ENCODE data around the gene TFPT. TPM values are rescaled to one million over a fixed set of nuclear protein-coding genes. Genes with fewer than 3 reads are reported as not detected.

Gene TFPT
- total RNA-seq, 1 experiment from 2014 or later: 45.4 TPM

DNA sequence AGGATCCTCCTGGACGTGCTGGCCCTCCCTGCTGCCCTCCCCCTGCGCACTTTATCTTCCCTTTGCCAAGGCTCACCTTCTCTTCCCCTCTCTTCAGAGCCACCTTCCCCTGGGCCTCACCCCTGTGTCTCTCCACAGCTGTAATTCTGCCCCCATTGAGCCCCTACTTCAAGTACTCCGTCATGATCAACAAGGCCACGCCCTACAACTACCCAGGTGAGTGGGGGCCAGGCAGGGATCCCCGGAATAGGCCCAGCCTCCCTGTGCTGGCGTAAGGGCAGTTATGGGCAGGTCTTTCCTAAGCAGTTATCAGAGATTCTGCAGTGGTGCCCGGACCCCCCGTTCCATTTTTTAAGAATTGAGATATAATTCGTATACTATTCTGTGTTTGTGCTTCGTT is 9.7 kb downstream of the TFPT start:
- POLR2A ChIA-PET: no interaction called here
- no peak overlapping the region for H3K4me3 ChIP-seq (ENCODE audit: low read depth in 2 of 2, low read length in 2 of 2)
- no peaks in the 10 kb centered on the region; the same call in 1 of the 2 replicates for H3K36me3 ChIP-seq (ENCODE audit: control insufficient read depth, insufficient read depth, low read length)
- CTCF ChIA-PET: no interaction called here
- H3K4me1 ChIP-seq (ENCODE audit: control insufficient read depth, insufficient read depth, low read length): 0 out of 2 replicates have a peak, but pooled peaks cover 13% of the 10 kb centered on the region
- BruUV-seq (replicated peaks): no TSS peak
- in situ Hi-C loops (cut with HindIII; ENCODE audit: low pct_unique_long_range_greater_than_20kb, low sequenced_read_pairs): no loop called here
- DNase-seq (ENCODE audit: low read depth, low spot score) (no peak), ATAC-seq (no peak)
- TF ChIP-seq POLR2AphosphoS5 (IDR thresholded peaks at IDR 0.05; ENCODE audit: low read depth, low read length) (no peak), TCF7L2 (IDR thresholded peaks at IDR 0.05; ENCODE audit: low read depth, low read length) (no peak), SIN3A (IDR thresholded peaks at IDR 0.05; ENCODE audit: borderline replicate concordance, insufficient read depth, low read depth, low read length) (no peak)
- TF ChIP-seq, protein P1, sequence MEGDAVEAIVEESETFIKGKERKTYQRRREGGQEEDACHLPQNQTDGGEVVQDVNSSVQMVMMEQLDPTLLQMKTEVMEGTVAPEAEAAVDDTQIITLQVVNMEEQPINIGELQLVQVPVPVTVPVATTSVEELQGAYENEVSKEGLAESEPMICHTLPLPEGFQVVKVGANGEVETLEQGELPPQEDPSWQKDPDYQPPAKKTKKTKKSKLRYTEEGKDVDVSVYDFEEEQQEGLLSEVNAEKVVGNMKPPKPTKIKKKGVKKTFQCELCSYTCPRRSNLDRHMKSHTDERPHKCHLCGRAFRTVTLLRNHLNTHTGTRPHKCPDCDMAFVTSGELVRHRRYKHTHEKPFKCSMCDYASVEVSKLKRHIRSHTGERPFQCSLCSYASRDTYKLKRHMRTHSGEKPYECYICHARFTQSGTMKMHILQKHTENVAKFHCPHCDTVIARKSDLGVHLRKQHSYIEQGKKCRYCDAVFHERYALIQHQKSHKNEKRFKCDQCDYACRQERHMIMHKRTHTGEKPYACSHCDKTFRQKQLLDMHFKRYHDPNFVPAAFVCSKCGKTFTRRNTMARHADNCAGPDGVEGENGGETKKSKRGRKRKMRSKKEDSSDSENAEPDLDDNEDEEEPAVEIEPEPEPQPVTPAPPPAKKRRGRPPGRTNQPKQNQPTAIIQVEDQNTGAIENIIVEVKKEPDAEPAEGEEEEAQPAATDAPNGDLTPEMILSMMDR (IDR thresholded peaks at IDR 0.05): no peak
- TF ChIP-seq, protein P2, sequence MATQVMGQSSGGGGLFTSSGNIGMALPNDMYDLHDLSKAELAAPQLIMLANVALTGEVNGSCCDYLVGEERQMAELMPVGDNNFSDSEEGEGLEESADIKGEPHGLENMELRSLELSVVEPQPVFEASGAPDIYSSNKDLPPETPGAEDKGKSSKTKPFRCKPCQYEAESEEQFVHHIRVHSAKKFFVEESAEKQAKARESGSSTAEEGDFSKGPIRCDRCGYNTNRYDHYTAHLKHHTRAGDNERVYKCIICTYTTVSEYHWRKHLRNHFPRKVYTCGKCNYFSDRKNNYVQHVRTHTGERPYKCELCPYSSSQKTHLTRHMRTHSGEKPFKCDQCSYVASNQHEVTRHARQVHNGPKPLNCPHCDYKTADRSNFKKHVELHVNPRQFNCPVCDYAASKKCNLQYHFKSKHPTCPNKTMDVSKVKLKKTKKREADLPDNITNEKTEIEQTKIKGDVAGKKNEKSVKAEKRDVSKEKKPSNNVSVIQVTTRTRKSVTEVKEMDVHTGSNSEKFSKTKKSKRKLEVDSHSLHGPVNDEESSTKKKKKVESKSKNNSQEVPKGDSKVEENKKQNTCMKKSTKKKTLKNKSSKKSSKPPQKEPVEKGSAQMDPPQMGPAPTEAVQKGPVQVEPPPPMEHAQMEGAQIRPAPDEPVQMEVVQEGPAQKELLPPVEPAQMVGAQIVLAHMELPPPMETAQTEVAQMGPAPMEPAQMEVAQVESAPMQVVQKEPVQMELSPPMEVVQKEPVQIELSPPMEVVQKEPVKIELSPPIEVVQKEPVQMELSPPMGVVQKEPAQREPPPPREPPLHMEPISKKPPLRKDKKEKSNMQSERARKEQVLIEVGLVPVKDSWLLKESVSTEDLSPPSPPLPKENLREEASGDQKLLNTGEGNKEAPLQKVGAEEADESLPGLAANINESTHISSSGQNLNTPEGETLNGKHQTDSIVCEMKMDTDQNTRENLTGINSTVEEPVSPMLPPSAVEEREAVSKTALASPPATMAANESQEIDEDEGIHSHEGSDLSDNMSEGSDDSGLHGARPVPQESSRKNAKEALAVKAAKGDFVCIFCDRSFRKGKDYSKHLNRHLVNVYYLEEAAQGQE (IDR thresholded peaks at IDR 0.05; ENCODE audit: insufficient read depth in 1 of 2, low read depth in 2 of 2, low read length in 1 of 2): no peak
- H3K27ac ChIP-seq (ENCODE audit: low read length): no peak overlapping the region
- no peaks in the 10 kb centered on the region for H3K9me3 ChIP-seq (ENCODE audit: control insufficient read depth, insufficient read depth, low read depth, low read length)
- no peaks in the 10 kb centered on the region for H3K27me3 ChIP-seq (ENCODE audit: control insufficient read depth, insufficient read depth, low read length)
- intact Hi-C loops (cut with micrococcal nuclease; ENCODE audit: unreplicated experiment): no loop called here

DNA sequence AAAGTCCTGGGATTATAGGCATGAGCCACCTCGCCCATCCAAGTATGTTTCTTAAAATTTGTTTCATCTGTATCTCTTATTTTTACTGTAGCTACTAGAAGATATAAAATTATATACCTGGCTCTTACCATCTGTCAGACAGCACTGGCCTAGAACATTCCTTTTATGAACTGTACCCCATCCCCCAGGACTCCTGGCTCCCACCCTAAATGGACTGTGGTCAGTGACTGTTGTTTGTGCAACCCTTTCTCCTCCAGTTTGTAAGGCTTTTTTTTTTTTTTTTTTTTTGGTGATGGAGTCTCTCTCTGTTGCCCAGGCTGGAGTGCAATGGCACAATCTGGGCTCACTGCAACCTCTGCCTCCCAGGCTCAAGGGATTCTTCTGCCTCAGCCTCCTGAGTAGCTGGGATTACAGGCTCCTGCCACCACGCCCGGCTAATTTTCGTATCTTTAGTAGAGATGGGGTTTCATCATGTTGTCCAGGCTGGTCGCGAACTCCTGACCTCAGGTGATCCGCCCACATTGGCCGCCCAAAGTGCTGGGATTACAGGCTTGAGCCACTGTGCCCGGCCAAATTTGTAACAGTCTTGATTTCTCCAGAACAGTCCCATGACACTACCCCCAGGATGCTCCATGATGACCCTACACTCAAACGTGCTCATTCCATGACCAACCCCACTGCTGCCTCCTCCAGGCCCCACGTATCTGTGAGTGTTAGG is 10.3 kb downstream of the TFPT start:
- Histone ChIP-seq H3K9me3 (ENCODE audit: control insufficient read depth, insufficient read depth, low read depth, low read length) (no peaks in the 10 kb centered on the region), H3K27me3 (ENCODE audit: control insufficient read depth, insufficient read depth, low read length) (no peaks in the 10 kb centered on the region), H3K4me3 (ENCODE audit: low read depth in 2 of 2, low read length in 2 of 2) (no peak overlapping the region), H3K36me3 (ENCODE audit: control insufficient read depth, insufficient read depth, low read length) (no peaks in the 10 kb centered on the region; the same call in 1 of the 2 replicates), H3K27ac (ENCODE audit: low read length) (no peak overlapping the region), H3K4me1 (ENCODE audit: control insufficient read depth, insufficient read depth, low read length) (peaks cover 16% of the 10 kb centered on the region; the same call in 1 of the 2 replicates)
- ATAC-seq (no peak), DNase-seq (ENCODE audit: low read depth, low spot score) (no peak)
- no peak for TF ChIP-seq POLR2AphosphoS5 (IDR thresholded peaks at IDR 0.05; ENCODE audit: low read depth, low read length)
- no peak for TF ChIP-seq TCF7L2 (IDR thresholded peaks at IDR 0.05; ENCODE audit: low read depth, low read length)
- TF ChIP-seq, protein P2 (IDR thresholded peaks at IDR 0.05; ENCODE audit: insufficient read depth in 1 of 2, low read depth in 2 of 2, low read length in 1 of 2): no peak
- TF ChIP-seq, protein P1 (IDR thresholded peaks at IDR 0.05): no peak
- no peak for TF ChIP-seq SIN3A (IDR thresholded peaks at IDR 0.05; ENCODE audit: borderline replicate concordance, insufficient read depth, low read depth, low read length)
- BruUV-seq (replicated peaks): no TSS peak
- CTCF ChIA-PET: no interaction called here
- intact Hi-C loops (cut with micrococcal nuclease; ENCODE audit: unreplicated experiment) (no loop called here), in situ Hi-C loops (cut with HindIII; ENCODE audit: low pct_unique_long_range_greater_than_20kb, low sequenced_read_pairs) (no loop called here)
- POLR2A ChIA-PET: no interaction called here
